Testis (tissue), 3 donors: ENCODE measurements around the gene MRFAP1. TPM values are rescaled to one million over a fixed set of nuclear protein-coding genes. Genes with fewer than 3 reads are reported as not detected.

Source experiments
- DNase-seq: peaks from one replicate; pipeline ENCODE4 v3.0.0-alpha.2; 2019
- H3K27ac ChIP-seq, 2 donors: fragments of 200-600 bp; sonication (generic); one replicate each; pipeline ENCODE4 v1.5.1; 2019
- H3K27me3 ChIP-seq: fragments of 200-600 bp; sonication (generic); one replicate; pipeline ENCODE4 v1.5.1; 2019
- H3K36me3 ChIP-seq: fragments of 200-600 bp; sonication (generic); one replicate; pipeline ENCODE4 v1.5.1; 2017; ENCODE audit warnings: low read depth; ENCODE audit errors: missing control alignments
- H3K4me1 ChIP-seq: fragments of 200-600 bp; sonication (generic); one replicate; pipeline ENCODE4 v1.5.1; 2019
- H3K4me3 ChIP-seq, 2 donors: fragments of 200-600 bp; sonication (generic); one replicate each; pipeline ENCODE4 v1.5.1; 2017 to 2019
- H3K9me3 ChIP-seq: fragments of 200-600 bp; sonication (generic); one replicate; pipeline ENCODE4 v1.5.1; 2017
- CTCF ChIP-seq, 3 experiments: fragments of 450-650 bp in 2 of 3; fragments of 200-600 bp in 1 of 3; sonication (generic) in 1 of 3; IDR thresholded peaks; one replicate each; pipeline ENCODE4 v1.5.1; 2016 to 2019; ENCODE audit warnings: antibody characterized with exemption in 3 of 3, mild to moderate bottlenecking in 2 of 3, moderate library complexity in 1 of 3
- POLR2A ChIP-seq: fragments of 450-650 bp; IDR thresholded peaks from one replicate; pipeline ENCODE4 v1.6.1; 2017; ENCODE audit warnings: antibody characterized with exemption, mild to moderate bottlenecking, moderate library complexity
- WGBS, 2 donors: methylation state at CpG; one replicate each; pipeline ENCODE4 v1.1.5; 2018; 5-methylcytosine and 5-hydroxymethylcytosine counted together
- intact Hi-C: fragments of 100-400 bp; cut with DNase I; formaldehyde crosslinking; loops from one replicate; pipeline ENCODE4 v1.15.1; 2023; ENCODE audit warnings: low total_unique reads
- polyA plus RNA-seq: library from polyadenylated mRNA; stranded (reverse); fragments of 350-450 nt; fragmentation: Illumina TruSeq; extraction: RNeasy Lipid Tissue Mini Kit (QIAGEN cat#74804); gene quantifications from one replicate; pipeline ENCODE4 v1.2.3, GENCODE V29; 2014; ENCODE audit warnings: low read depth, low replicate concordance; ENCODE audit not compliant: insufficient read depth
- total RNA-seq, 2 donors: library from RNA; depleted of rRNA; stranded (reverse); fragments of >200 nt; gene quantifications; one replicate each; pipeline ENCODE4 v1.2.3, GENCODE V29; 2016

MRFAP1 gene
- total and polyA plus RNA-seq, 3 donors from 2014 or later, result 289 to 382 (median 308) TPM

- intact Hi-C loops, result no loop called here
- H3K36me3 ChIP-seq, result no peaks in the 10 kb centered on the region
- no peaks in the 10 kb centered on the region for H3K27me3 ChIP-seq
- TF ChIP-seq POLR2A, result no peak
- TF ChIP-seq CTCF (IDR thresholded peaks at IDR 0.05), result no peak
- H3K9me3 ChIP-seq, result no peaks in the 10 kb centered on the region
- DNase-seq, result no peak
- WGBS, 2 donors, result 86 to 92% methylated on average over 3 to 4 of the region's 4 CpGs
- H3K4me3 ChIP-seq, result no peak overlapping the region
- H3K27ac ChIP-seq, result no peak overlapping the region
- no peaks in the 10 kb centered on the region for H3K4me1 ChIP-seq
Observed at GRCh38 chr4:6686104-6686787, 45.8 kb downstream of the MRFAP1 start.

GRCh38 chr4:6687947-6688878, 47.7 kb downstream of the MRFAP1 start:
- DNase-seq, result no peak
- no peak overlapping the region for H3K4me3 ChIP-seq
- no peak overlapping the region for H3K27ac ChIP-seq
- TF ChIP-seq CTCF (IDR thresholded peaks at IDR 0.05) (no peak), POLR2A (no peak)
- no peaks in the 10 kb centered on the region for H3K36me3 ChIP-seq
- H3K9me3 ChIP-seq, result no peaks in the 10 kb centered on the region
- H3K4me1 ChIP-seq, result no peaks in the 10 kb centered on the region
- H3K27me3 ChIP-seq, result no peaks in the 10 kb centered on the region
- intact Hi-C loops, result no loop called here
- 84 to 85% methylated on average over 24 of the region's 24 CpGs for WGBS, 2 donors

GRCh38 chr4:6688879-6689505, 48.5 kb downstream of the MRFAP1 start:
- no peaks in the 10 kb centered on the region for H3K4me1 ChIP-seq
- H3K4me3 ChIP-seq, result no peak overlapping the region
- H3K27me3 ChIP-seq, result no peaks in the 10 kb centered on the region
- H3K27ac ChIP-seq, result no peak overlapping the region
- TF ChIP-seq CTCF (IDR thresholded peaks at IDR 0.05) (no peak), POLR2A (no peak)
- H3K36me3 ChIP-seq, result no peaks in the 10 kb centered on the region
- no peaks in the 10 kb centered on the region for H3K9me3 ChIP-seq
- intact Hi-C loops, result no loop called here
- WGBS, 2 donors, result 18 to 53% methylated on average over 23 of the region's 23 CpGs
- DNase-seq, result no peak

- 61 to 65% methylated on average over 10 to 15 of the region's 15 CpGs for WGBS, 2 donors
- Histone ChIP-seq H3K36me3 (no peaks in the 10 kb centered on the region), H3K9me3 (no peaks in the 10 kb centered on the region), H3K4me3 (no peak overlapping the region), H3K4me1 (no peaks in the 10 kb centered on the region), H3K27ac (no peak overlapping the region), H3K27me3 (no peaks in the 10 kb centered on the region)
- DNase-seq, result no peak
- intact Hi-C loops, result no loop called here
- TF ChIP-seq CTCF (IDR thresholded peaks at IDR 0.05), result no peak
- TF ChIP-seq POLR2A, result no peak
Observed at GRCh38 chr4:6689506-6689960, 49.0 kb downstream of the MRFAP1 start.

Other genes with a start within 250 kb of the MRFAP1 start
- gene PPP2R2C, start 168.1 kb upstream of the MRFAP1 start, total RNA-seq, result 10 to 100 TPM in 1 of 2 donors, 1 to 10 TPM in 1; 7.9 to 13.1 TPM
- gene PPP2R2C, start 168.1 kb upstream of the MRFAP1 start, polyA plus RNA-seq, result 20.4 TPM
- gene MAN2B2, start 65.5 kb upstream of the MRFAP1 start, total RNA-seq, result 10 to 100 TPM; 17.0 to 23.7 TPM
- 15.0 TPM for gene MAN2B2, start 65.5 kb upstream of the MRFAP1 start, polyA plus RNA-seq
- gene S100P, start 53.2 kb downstream of the MRFAP1 start, total RNA-seq, result 1 to 10 TPM in 1 of 2 donors, under 1 TPM in 1; 0.19 to 2.1 TPM
- gene S100P, start 53.2 kb downstream of the MRFAP1 start, polyA plus RNA-seq, result 3.5 TPM
- gene MRFAP1L1, start 69.2 kb downstream of the MRFAP1 start, total RNA-seq, result 10 to 100 TPM; 40.8 to 60.5 TPM
- 42.9 TPM for gene MRFAP1L1, start 69.2 kb downstream of the MRFAP1 start, polyA plus RNA-seq
- gene BLOC1S4, start 75.5 kb downstream of the MRFAP1 start, total RNA-seq, result 10 to 100 TPM; 21.3 to 27.3 TPM
- 10.2 TPM for gene BLOC1S4, start 75.5 kb downstream of the MRFAP1 start, polyA plus RNA-seq
- 10 to 100 TPM; 47.9 to 48.0 TPM for gene KIAA0232, start 142.0 kb downstream of the MRFAP1 start, total RNA-seq
- gene KIAA0232, start 142.0 kb downstream of the MRFAP1 start, polyA plus RNA-seq, result 22.7 TPM